HG02852 (cell line): ENCODE results near the gene SRGAP3.
"Not testable (repeated sequence)": the region's sequence is repeated elsewhere in the genome, so short reads cannot be mapped to it uniquely, and the experiment has no call there.

ENCODE experiments used
- ATAC-seq: cut with Tn5 transposase; IDR thresholded peaks from one replicate; pipeline ENCODE4 v1.9.1; 2021; ENCODE audit warnings: mild to moderate bottlenecking, moderate library complexity; ENCODE audit not compliant: unreplicated experiment

SRGAP3 gene

DNA sequence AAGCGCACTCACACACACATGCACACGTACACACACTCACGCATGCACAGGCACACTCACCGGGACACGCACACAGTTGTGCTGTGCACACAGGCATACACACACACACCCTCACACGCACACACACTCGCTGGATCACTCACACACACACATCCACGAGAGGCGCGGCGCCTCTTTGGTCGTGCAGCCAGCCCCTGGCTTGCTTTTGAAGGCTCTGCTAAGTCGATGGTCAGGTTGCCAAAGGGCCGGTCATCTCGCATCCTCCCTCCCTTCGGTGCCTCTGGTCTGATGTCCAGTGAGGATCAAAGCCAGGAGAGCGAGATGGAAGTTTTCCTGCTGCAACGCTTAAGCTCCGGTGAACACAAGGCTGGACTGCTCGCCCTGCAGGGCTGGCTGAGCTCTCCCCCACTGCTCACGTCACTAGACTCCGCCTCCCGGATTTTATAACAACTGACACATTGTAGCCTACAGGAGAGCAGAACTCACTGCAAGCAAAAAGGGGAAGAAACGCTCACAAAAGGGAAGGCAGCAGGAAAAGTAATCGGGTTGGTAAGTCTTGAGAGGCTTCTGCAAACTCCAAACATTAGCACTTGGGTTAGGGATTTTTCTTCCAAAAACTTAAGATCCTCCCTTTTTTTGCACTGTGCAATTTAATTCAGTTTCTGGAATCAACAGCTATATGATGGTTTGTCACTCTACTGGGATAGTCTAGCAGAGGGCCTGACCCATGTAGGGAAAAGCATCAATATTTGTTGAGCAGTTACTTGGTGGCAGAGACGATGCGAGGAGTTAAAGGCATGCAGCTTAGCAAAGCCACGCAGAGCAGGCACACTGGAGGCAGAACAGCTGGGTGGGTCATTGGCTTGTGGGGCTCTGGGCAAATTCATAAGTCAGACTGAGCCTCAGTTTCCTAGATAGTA is at the start of gene SRGAP3:
Gene SRGAP3, minus strand, starts transcription at position 374 of the 920 bp plus-strand sequence. CDS start 695 bp downstream, outside the sequence.
- ATAC-seq, result peak; percentile 100

DNA sequence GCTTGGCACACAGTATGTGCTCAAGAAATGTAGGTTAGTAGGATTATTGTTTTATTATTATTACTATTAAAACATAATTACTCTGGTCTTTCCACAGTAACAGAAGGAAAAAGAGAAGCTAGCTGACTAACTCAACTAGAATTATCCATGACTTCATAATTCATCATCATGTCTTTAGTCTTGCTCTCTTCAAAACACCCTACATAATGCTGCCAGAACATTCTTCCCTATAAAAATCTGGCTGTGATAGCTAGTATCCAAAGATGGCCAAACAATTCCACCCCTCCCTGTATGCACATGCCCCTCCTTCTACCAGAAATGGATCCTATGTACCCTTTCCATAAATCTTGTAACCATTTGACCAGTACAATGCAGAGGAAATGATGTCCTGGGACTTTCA is 48.8 kb upstream of the SRGAP3 start:
- no peak for ATAC-seq

DNA sequence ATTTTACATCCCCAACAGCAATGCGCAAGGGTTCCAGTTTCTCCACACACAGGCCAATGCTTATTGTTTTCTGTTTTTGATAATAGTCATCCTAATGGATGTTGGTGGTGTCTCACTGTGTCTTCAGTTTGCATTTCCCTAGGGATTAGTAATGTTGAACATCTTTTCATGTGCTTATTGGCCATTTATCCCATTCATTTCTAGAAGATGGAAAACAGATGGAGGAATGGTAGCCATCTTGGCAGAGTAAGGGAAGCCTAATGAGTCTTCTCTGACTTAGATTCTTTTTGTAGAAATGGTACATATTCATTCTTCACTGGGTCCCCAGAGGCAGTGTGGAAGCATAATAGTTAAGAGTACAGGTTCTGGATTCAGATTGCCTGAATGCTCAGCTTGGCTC is 46.8 kb upstream of the SRGAP3 start:
- ATAC-seq, result no peak

DNA sequence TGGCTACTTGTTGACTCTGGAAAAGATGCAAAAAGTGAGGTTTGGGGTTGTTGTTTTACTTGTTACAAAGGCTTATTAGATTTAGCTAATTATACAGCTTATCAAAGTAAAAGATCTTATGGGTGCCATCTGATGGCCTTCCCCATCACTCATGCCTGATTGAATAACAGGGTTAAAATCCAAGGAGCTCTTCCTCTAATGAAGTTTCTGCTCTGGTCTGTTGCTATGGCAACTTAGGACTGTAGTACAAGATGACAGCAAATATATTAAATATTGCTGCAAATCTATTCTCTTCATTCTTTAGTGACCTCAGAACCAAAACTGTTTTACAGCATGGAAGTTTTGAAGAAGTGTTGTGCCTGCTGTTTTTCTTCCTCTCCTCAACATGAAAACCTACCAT is 45.6 kb upstream of the SRGAP3 start:
- ATAC-seq, result no peak

DNA sequence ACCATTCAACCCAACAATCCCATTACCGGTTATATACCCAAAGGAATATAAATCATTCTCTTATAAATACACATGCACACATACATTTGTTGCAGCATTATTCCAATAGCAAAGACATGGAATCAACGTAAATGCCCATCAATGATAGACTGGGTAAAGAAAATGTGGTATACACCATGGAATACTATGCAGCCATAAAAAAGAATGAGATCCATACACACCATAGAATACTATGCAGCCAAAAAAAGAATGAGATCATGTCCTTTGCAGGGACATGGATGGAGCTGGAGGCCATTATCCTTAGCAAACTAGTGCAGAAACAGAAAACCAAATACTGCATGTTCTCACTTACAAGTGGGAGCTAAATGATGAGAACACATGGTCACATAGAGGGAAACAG is 44.5 kb upstream of the SRGAP3 start:
- ATAC-seq, result not testable (repeated sequence)

DNA sequence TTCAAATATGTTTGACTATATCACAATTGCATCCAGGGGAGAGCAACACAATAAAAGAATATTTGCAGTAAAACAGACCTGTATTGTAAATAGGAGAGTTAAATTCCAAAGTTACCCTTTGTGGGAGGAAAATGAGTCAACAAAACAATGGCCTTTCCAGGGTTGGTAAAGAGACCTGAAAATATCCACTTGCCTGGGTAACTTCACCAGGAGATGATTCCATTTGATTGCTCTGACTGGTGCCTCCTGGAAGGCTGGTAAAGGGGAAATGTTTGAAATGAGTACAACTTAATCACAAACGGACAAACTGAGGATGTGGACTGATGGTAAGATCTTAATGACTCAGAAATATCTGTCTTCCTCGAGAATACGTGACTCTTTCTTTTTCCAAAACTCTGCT is 43.6 kb upstream of the SRGAP3 start:
- no peak for ATAC-seq

DNA sequence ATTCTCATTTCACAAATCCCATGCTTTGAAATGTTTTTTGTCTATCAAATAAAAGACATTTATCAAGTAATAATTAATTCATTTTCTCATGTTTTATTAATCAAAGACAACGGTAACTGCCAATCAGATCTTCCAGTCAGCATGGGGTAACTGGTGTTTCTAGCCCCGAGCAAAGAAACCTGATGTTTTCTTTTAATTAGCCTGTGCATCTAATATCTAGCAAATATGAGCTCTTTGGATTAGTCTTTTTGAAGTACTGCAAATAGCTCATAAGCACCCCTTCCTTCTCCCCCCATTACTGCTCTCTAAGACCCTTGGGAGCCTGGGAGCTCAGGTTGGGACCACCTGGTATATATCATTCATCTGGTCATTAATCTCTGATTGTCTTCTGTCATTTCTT is 43.1 kb upstream of the SRGAP3 start:
- no peak for ATAC-seq

DNA sequence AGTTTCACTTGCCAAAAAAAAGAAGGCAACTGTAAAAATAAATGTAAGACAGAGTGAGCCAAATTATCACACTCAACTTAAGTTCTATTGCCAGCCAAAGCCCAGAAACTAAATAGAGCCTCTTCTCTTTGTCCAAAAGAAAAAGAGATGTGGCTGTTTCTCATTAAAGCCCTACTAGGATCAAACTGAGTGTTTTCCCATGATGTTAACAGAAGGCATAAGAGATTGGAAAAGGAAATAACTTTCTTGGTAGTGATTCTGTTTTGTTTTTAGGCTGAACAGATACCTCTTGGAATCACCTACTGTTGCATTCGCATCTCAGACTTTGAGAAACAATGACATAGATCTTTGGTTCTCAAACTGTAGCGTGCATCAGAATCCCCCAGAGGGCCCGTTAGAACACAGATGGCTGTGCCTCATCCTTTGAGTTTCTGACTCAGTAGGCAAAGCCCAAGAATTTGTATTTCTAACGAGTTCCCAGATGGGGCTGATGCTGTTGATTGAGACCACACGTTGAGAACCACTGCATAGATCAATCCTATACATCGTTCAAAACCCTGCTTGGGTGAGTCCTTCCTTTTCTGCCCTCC is 42.5 kb upstream of the SRGAP3 start:
- no peak for ATAC-seq

DNA sequence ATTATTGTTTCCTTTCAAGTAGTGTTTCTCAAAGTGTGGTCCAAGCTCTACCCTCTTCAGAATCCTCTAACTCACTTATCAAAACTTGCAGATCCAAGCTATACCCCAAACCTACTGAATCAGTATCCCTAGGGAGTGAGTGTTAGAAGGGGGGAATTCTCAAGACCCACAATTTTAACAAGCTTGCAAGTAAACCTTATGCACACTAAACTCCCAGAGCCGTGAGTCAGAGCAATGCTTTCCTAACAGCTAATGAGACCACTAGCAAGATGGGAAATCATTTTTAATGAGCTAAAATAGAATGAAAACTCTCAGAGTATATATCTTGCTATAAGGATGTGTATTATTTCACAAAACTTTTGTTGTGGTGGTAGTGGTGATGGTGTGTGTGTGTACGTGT is 41.1 kb upstream of the SRGAP3 start:
- ATAC-seq, result no peak

DNA sequence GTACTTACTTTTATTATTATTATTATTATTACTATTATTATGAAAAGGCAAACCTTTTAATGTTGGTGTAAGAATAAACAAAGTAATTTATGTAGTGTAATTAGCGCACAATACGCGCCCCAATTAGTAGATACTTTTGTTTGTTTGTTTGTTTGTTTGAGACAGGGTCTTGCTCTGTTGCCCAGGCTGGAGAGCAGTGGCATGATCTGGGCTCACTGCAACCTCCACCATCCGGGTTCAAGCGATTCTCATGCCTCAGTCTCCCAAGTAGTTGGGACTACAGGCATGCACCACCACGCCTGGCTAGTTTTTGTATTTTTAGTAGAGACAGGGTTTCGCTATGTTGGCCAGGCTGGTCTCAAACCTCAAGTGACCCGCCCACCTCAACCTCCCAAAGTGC is 32.1 kb upstream of the SRGAP3 start:
- ATAC-seq, result not testable (repeated sequence)

DNA sequence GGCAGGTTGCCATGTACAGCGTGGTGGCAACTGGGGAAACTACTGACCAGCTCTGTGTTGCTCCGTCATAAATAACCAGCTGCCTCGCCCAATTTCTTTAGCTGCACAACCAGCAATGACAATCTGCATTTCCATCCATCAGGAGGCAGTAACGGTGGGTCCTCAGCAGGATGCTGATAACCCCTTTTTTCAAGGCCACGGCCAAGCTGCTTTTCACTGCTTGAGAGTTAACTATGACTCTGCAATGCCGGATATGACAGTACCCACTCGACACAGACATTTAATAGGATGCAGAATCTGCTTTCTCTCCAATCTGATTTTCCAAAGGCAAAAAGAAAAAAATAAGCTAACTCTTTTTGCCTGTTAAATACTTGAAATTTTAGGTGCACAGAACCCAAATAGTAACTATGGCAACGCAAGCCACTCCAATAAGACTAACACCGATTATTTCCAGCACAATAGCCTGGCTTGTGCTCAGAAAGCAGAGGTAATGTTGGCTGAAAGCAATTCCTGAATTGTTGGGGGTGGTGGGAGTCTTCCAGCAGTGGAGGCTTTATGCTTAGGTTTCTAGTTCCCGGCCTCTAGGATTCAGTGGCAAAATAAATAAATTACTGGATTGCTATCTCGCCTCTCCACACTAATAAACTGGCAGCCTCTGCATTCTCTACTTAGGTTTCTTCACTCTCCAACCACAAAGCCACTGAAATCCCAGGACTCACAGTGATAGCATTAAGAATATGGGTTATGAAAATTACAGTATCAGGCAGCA is 31.2 kb upstream of the SRGAP3 start:
- ATAC-seq, result no peak

DNA sequence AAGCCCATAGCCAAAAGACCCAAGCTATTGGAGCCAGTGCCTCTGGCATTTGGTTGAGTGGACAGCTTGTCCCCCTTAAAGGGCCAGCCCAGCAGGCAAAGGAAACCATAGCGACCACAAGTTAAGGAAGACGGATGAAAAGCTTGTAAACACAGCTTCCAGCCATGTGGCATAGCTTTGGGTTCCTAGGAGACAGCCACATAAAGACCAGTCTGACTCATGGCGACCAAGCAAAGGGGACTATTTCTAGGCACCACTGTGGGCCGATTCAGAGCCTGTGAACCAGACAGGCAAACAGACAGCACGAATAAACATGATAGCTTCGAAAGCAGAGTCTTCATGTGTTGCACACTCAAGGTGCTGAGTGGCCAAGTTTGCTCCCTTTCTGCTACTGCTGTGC is 30.5 kb upstream of the SRGAP3 start:
- no peak for ATAC-seq

DNA sequence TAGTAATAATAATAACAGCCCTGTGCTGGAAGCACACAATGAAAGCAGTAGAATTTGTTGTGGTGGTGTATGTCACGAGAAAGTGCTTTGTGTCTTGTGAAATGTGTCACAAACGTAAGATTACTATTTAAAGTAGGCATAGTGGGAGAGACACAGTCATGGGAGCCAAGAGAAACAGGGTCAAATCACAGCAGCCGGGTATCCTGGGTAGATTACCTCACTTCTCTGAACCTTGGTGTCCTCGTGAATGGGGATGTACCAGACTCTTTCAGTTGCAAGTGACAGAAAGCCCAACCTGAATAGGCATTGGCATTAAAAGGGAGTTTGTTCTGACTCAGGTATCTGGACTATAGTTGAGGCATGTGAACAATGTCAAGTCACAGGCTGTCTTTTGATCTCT is 29.1 kb upstream of the SRGAP3 start:
- no peak for ATAC-seq

DNA sequence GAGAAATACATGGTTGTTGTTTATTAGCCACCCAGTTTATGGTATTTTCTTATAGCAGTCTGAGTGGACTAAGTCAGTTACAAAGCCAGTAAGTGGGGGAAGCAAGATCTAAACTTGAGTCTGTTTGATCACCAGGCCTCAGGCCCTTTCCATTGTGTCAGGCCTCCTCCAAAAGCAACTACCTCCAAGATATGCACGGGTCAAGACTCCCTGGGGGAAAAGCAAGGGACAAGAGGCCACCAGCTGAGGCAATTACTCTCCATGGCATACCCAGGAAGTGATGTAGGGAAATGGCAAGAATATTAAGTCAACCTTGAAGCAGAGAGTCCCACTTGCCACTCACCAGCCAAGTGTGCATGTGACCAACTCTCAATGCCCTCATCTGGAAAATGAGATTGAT is 28.6 kb upstream of the SRGAP3 start:
- no peak for ATAC-seq

DNA sequence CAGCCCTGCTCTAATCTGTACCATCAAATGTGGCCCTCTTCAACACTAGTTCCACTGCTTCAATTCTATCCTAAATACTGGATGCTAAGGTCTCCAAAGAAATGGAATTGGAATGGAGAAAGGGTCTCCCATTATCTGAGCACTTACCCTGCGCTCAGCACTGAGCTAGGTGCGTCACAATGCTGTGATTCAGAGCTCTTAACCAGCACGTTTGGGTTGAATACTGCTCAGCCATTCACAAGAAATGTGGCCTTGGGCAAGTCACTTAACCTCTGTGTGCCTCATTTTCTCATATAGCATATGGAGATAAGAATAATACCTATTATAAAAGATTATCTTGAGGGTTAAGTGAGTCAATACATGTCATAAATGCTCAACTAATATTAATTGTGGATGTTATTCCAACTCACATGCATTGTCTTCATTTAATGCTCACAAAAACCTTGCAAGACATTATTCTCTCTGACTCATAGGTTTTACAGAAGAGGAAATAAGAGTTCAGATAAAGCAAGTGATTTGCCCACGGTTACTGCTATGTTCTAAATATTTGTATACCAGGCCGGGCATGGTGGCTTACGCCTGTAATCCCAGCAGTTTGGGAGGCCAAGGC is 27.4 kb upstream of the SRGAP3 start:
- ATAC-seq, result no peak

DNA sequence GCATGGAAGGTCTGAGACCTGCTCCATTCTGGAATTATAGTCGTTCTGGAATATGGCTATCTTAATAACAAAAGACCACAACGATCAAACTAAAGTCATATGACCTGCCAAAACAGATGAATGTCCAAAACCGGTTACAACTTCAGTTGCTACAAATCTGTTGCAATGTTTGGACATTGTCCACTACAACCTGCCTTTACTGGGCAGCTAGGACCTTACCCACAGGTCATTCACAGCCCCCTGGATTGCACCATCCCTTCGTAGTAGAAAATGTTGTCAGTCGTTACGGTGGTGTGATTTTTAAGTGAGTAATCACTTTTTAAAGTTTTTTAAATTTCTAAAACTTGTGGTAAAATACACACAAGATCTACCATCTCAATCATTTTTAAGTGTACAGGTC is 22.5 kb upstream of the SRGAP3 start:
- ATAC-seq, result no peak

DNA sequence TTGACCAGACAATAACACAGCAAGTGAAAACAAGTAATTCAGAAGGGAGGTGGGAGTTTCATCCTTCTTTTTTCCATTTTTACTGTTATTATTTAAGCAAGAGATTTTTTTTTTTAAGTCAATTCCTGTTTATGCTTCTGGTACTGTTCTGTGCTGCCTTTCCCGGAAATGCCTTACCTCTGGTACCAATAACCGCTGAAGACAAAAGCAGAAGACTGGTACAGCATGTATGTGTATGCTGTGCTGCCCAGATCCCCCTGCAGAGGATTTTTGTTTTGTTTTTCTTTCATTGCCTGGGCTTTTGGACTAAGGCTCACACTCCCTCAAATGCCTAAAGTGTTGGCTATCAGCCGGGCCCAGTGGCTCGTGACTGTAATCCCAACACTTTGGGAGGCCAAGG is 21.3 kb upstream of the SRGAP3 start:
- ATAC-seq, result no peak

DNA sequence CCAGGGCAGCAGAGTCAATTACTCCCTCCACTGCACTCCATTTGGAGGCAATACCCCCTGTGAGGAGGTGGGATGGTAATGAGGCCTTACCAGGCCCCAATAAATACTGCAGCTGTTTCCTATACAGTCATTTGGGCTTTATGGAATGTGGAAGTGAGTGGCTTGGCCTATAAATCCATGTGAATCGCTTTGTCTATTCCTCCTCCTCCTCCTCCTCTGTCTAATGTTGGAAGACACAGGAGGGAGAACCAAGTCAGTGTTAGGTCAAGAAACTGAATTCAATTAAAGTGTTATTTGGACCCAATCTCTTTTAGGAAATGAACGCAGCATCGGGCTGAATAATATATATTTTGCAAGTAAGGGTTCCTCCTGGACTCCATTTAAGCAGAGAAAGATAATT is 17.3 kb upstream of the SRGAP3 start:
- ATAC-seq, result no peak

DNA sequence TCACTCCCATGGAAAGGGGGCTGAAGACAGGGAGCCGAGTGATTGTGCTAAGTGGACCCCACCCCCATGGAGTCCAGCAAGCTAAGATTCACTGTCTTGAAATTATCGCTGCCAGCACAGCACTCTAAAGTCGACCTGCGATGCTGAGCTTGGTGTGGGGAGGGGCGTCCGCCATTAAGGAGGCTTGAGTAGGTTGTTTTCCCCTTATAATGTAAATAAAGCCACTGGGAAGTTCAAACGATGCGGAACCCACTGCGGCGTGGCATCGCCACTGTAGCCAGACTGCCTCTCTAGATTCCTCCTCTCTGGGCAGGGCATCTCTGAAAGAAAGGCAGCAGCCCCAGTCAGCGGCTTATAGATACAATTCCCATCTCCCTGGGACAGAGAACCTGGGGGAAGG is 10.9 kb upstream of the SRGAP3 start:
- ATAC-seq, result no peak

DNA sequence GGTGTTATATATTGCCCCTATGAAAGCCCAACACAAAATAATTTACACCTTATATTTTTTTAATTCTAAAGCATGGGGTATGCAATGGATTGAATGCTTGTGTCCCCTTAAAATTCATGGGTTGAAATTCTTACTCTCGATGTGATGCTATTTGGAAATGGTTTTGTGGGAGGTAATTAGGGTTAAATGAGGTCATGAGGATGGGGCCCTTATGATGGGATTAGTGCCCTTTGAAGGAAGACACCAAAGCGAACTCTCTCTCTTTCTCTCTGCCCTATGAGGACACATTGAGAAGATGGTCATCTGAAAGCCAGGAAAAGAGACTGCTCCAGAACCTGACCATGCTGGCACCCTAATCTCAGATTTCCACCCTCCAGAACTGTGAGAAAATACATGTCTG is 7.6 kb upstream of the SRGAP3 start:
- ATAC-seq, result no peak

DNA sequence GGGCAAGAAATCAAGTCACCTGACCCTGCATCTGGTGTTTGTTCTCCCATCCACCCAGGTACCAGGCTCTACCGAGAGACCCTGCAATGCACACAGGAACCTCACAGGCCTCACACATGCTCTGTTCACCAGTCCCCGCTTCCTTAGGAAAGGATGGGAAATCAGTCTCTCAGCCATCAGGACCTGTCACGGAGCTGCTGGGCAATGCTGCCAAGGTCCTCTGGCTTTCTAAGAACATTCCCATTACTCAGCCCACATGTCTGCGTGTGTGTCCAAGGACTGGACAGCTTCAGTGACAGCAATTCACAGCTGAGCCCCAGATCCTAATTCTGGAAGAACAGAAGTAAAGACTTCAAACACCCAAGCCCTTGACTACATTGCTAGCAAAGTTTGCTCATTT is 6.5 kb upstream of the SRGAP3 start:
- no peak for ATAC-seq
